HG03520 (cell line): ENCODE measurements around the gene SLC35F5.
"Not testable (repeated sequence)": the region's sequence is repeated elsewhere in the genome, so short reads cannot be mapped to it uniquely, and the experiment has no call there.

ENCODE experiments used
- ATAC-seq: cut with Tn5 transposase; IDR thresholded peaks from one replicate; pipeline ENCODE4 v1.9.1; 2021; ENCODE audit warnings: mild to moderate bottlenecking, moderate library complexity; ENCODE audit not compliant: unreplicated experiment

The SLC35F5 gene

GRCh38 chr2:113756355-113757137, at the start of gene SLC35F5:
TSS of gene SLC35F5 (minus strand) at chr2:113756642. CDS start at chr2:113756409, 233 bp downstream.
- ATAC-seq = peak; percentile 85

GRCh38 chr2:113799375-113799774, 42.9 kb upstream of the SLC35F5 start:
- ATAC-seq = no peak

- no peak for ATAC-seq
Observed at GRCh38 chr2:113797237-113797636, 40.8 kb upstream of the SLC35F5 start.

GRCh38 chr2:113796592-113797175, 40.2 kb upstream of the SLC35F5 start:
- no peak for ATAC-seq

- ATAC-seq = no peak
Observed at GRCh38 chr2:113795405-113795920, 39.0 kb upstream of the SLC35F5 start.

GRCh38 chr2:113791697-113792590, 35.5 kb upstream of the SLC35F5 start:
- ATAC-seq = peak; percentile 89

- no peak for ATAC-seq
Observed at GRCh38 chr2:113784823-113785744, 28.6 kb upstream of the SLC35F5 start.

GRCh38 chr2:113780472-113780871, 24.0 kb upstream of the SLC35F5 start:
- ATAC-seq = no peak

- no peak for ATAC-seq
Observed at GRCh38 chr2:113777371-113777770, 20.9 kb upstream of the SLC35F5 start.

- no peak for ATAC-seq
Observed at GRCh38 chr2:113776949-113777348, 20.5 kb upstream of the SLC35F5 start.

GRCh38 chr2:113774616-113775015, 18.2 kb upstream of the SLC35F5 start:
- ATAC-seq = not testable (repeated sequence)

- ATAC-seq = no peak
Observed at GRCh38 chr2:113770929-113771328, 14.5 kb upstream of the SLC35F5 start.

- no peak for ATAC-seq
Observed at GRCh38 chr2:113769555-113769954, 13.1 kb upstream of the SLC35F5 start.

GRCh38 chr2:113768770-113769169, 12.3 kb upstream of the SLC35F5 start:
- no peak for ATAC-seq

- no peak for ATAC-seq
Observed at GRCh38 chr2:113767811-113768460, 11.5 kb upstream of the SLC35F5 start.

GRCh38 chr2:113765276-113765675, 8.8 kb upstream of the SLC35F5 start:
- no peak for ATAC-seq

GRCh38 chr2:113762377-113763118, 6.1 kb upstream of the SLC35F5 start:
- no peak for ATAC-seq

GRCh38 chr2:113760400-113760799, 4.0 kb upstream of the SLC35F5 start:
- ATAC-seq = no peak

GRCh38 chr2:113757138-113757657, 756 bp upstream of the SLC35F5 start:
- ATAC-seq = no peak
